Measurements from ENCODE around the gene FARS2. TPM values are rescaled to one million over a fixed set of nuclear protein-coding genes. Genes with fewer than 3 reads are reported as not detected.

The FARS2 gene
- total and polyA plus RNA-seq, 4 experiments from 2014 or later, result 15.6 to 48.4 (median 24.3) TPM

GRCh38 chr6:5622276-5623005 lies 361.1 kb downstream of the FARS2 start:
- no peak for DNase-seq
- Histone ChIP-seq H3K27me3 (ENCODE audit: insufficient read depth, low read length) (no peaks in the 10 kb centered on the region), H3K27ac (ENCODE audit: low read depth, low read length) (no peak overlapping the region), H3K36me3 (ENCODE audit: insufficient read depth, low read length) (no peaks in the 10 kb centered on the region), H3K4me1 (ENCODE audit: insufficient read depth, low read length) (peaks cover 28% of the 10 kb centered on the region), H3K4me3 (ENCODE audit: low read length in 2 of 2) (no peak overlapping the region), H3K9me3 (ENCODE audit: control insufficient read depth in 1 of 2, low read length in 2 of 2) (no peaks in the 10 kb centered on the region)
- no peaks in the 10 kb centered on the region for H3K27me3 Mint-ChIP-seq
- ChIA-PET POLR2A (ENCODE audit: partially characterized antibody) (no interaction called here), CTCF (ENCODE audit: partially characterized antibody) (interaction anchor here (0.9 kb wide), 1 partner anchor 9 kb away, joined by 3 read pairs; no protein-coding TSS in a partner anchor)
- peak overlapping the region in 1 of 7 donors; percentile 64 for H3K27ac Mint-ChIP-seq
- peaks cover 0 to 2% (median 0%) of the 10 kb centered on the region in 8 donors for H3K9me3 Mint-ChIP-seq
- no peak overlapping the region for H3K4me3 Mint-ChIP-seq
- H3K4me1 Mint-ChIP-seq, result peaks cover 37 to 60% (median 48%) of the 10 kb centered on the region in 4 donors
- peaks cover 5 to 19% of the 10 kb centered on the region in 2 donors for H3K36me3 Mint-ChIP-seq
- intact Hi-C loops (cut with micrococcal nuclease), result no loop called here

DNA sequence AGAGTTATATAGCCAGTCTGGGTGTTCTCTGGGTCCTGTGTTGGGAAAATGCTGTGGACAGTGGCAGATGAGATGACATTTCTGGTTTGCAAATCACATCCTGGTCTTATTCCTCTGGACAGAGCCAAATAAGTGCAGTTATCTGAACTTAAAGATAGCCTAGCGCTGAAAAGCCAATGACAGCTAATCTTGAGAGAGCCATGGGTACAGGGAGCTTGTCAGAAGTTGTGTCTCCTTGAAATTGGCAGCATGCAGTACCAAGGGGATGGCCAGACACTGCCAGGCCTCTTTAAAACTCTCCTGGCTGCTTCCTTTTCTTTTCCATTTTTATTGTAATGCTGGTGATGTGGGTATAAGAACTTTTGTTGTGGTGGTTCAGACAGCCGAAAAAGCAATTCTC lies 362.5 kb downstream of the FARS2 start:
- DNase-seq, result no peak
- H3K27me3 ChIP-seq (ENCODE audit: insufficient read depth, low read length), result no peaks in the 10 kb centered on the region
- H3K36me3 ChIP-seq (ENCODE audit: insufficient read depth, low read length), result no peaks in the 10 kb centered on the region
- no peaks in the 10 kb centered on the region for H3K9me3 ChIP-seq (ENCODE audit: control insufficient read depth in 1 of 2, low read length in 2 of 2)
- H3K27ac Mint-ChIP-seq, result peak overlapping the region in 1 of 7 donors; percentile 26
- H3K4me3 ChIP-seq (ENCODE audit: low read length in 2 of 2), result no peak overlapping the region
- peaks cover 27% of the 10 kb centered on the region for H3K4me1 ChIP-seq (ENCODE audit: insufficient read depth, low read length)
- H3K4me1 Mint-ChIP-seq, result peaks cover 35 to 58% (median 45%) of the 10 kb centered on the region in 4 donors
- H3K9me3 Mint-ChIP-seq, result peaks cover 0 to 2% (median 0%) of the 10 kb centered on the region in 8 donors
- ChIA-PET POLR2A (ENCODE audit: partially characterized antibody) (no interaction called here), CTCF (ENCODE audit: partially characterized antibody) (no interaction called here)
- H3K27me3 Mint-ChIP-seq, result no peaks in the 10 kb centered on the region
- intact Hi-C loops (cut with micrococcal nuclease), result no loop called here
- H3K4me3 Mint-ChIP-seq, result no peak overlapping the region
- no peak overlapping the region for H3K27ac ChIP-seq (ENCODE audit: low read depth, low read length)
- H3K36me3 Mint-ChIP-seq, result peaks cover 4 to 23% of the 10 kb centered on the region in 2 donors

DNA sequence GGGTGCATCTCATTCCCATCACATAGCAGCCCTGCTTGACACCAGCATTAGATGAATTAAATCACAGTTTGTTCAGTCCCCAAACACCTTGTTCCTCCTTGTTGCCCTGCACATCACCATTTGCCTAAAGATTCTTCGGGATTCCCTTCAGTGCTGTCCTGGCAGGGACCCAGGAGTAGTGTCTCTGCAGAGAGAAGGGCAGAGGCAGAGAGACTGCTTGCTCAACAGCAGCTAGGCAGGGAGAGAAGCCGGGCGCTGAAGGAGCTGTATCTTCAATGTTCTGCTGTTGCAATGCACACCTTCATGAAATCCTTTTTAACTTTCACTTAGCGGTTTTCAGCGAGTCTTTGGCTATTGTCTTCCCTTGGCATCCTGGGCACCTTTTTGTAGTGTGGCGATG lies 362.9 kb downstream of the FARS2 start:
- Mint-ChIP-seq H3K4me1 (peaks cover 32 to 53% (median 41%) of the 10 kb centered on the region in 4 donors), H3K4me3 (no peak overlapping the region), H3K27me3 (no peaks in the 10 kb centered on the region), H3K27ac (peak overlapping the region in 2 of 7 donors; percentile 26 to 47), H3K9me3 (peaks cover 0 to 2% (median 0%) of the 10 kb centered on the region in 8 donors), H3K36me3 (peaks cover 4 to 25% of the 10 kb centered on the region in 2 donors)
- POLR2A ChIA-PET (ENCODE audit: partially characterized antibody), result no interaction called here
- DNase-seq, result no peak
- Histone ChIP-seq H3K27me3 (ENCODE audit: insufficient read depth, low read length) (no peaks in the 10 kb centered on the region), H3K9me3 (ENCODE audit: control insufficient read depth in 1 of 2, low read length in 2 of 2) (no peaks in the 10 kb centered on the region), H3K4me1 (ENCODE audit: insufficient read depth, low read length) (peaks cover 22% of the 10 kb centered on the region), H3K36me3 (ENCODE audit: insufficient read depth, low read length) (no peaks in the 10 kb centered on the region), H3K27ac (ENCODE audit: low read depth, low read length) (no peak overlapping the region), H3K4me3 (ENCODE audit: low read length in 2 of 2) (no peak overlapping the region)
- CTCF ChIA-PET (ENCODE audit: partially characterized antibody), result no interaction called here
- intact Hi-C loops (cut with micrococcal nuclease), result no loop called here

DNA sequence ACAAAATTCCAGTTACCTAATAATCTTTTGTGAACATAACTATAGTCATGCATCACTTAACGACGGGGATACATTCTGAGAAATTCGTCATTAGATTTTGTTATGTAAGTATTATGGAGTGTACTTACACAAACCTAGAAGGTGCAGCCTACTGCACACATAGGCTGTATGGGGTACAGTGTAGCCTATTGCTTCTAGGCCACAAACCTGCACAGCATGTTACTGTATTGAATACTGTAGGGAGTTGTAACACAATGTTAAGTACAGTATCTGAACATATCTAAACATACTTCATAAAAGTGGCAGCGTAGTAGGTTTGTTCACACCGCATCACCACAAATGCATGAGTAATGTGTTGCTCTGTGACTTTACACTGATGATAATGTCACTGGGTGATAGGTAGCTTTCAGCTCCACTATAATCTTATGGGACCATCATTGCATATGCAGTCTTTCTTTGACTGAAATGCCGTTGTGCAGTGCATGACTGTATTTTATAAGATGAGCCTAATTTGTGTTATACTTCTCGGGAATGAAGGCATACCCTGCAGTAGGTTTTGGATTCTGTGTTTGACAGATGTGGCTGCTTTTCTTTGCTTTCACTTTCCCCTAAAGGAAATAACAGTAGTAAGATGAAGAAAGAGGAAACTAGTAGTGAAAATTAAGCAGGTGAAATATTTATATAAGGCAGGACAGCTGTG lies 365.6 kb downstream of the FARS2 start:
- H3K36me3 Mint-ChIP-seq, result peaks cover 4 to 24% of the 10 kb centered on the region in 2 donors
- no peaks in the 10 kb centered on the region for H3K27me3 Mint-ChIP-seq
- H3K4me3 Mint-ChIP-seq, result peak overlapping the region; percentile 46 to 85 (median 58)
- Histone ChIP-seq H3K27ac (ENCODE audit: low read depth, low read length) (peak overlapping the region; percentile 27), H3K27me3 (ENCODE audit: insufficient read depth, low read length) (no peaks in the 10 kb centered on the region), H3K36me3 (ENCODE audit: insufficient read depth, low read length) (no peaks in the 10 kb centered on the region), H3K4me3 (ENCODE audit: low read length in 2 of 2) (no peak overlapping the region), H3K4me1 (ENCODE audit: insufficient read depth, low read length) (peaks cover 18% of the 10 kb centered on the region), H3K9me3 (ENCODE audit: control insufficient read depth in 1 of 2, low read length in 2 of 2) (no peaks in the 10 kb centered on the region)
- POLR2A ChIA-PET (ENCODE audit: partially characterized antibody), result no interaction called here
- DNase-seq, result peak in 2 of 5 donors; percentile 6 to 24
- intact Hi-C loops (cut with micrococcal nuclease), result loop anchor here (5.0 kb wide), 1 partner anchor 40 kb away; no protein-coding TSS in a partner anchor
- CTCF ChIA-PET (ENCODE audit: partially characterized antibody), result no interaction called here
- peaks cover 25 to 45% (median 33%) of the 10 kb centered on the region in 4 donors for H3K4me1 Mint-ChIP-seq
- H3K27ac Mint-ChIP-seq, result peak overlapping the region; percentile 33 to 91 (median 83)
- H3K9me3 Mint-ChIP-seq, result peaks cover 0 to 2% (median 0%) of the 10 kb centered on the region in 8 donors

GRCh38 chr6:5630636-5631035 lies 369.3 kb downstream of the FARS2 start:
- Mint-ChIP-seq H3K27ac (peak overlapping the region in 1 of 7 donors; percentile 84), H3K4me3 (no peak overlapping the region)
- intact Hi-C loops (cut with micrococcal nuclease), result no loop called here

GRCh38 chr6:5632348-5632935 lies 371.1 kb downstream of the FARS2 start:
- CTCF ChIA-PET (ENCODE audit: partially characterized antibody), result no interaction called here
- DNase-seq, result no peak
- no peak overlapping the region for H3K4me3 ChIP-seq (ENCODE audit: low read length in 2 of 2)
- intact Hi-C loops (cut with micrococcal nuclease), result no loop called here
- H3K36me3 ChIP-seq (ENCODE audit: insufficient read depth, low read length), result no peaks in the 10 kb centered on the region
- H3K4me1 Mint-ChIP-seq, result peaks cover 6 to 9% (median 7%) of the 10 kb centered on the region in 4 donors
- H3K9me3 ChIP-seq (ENCODE audit: control insufficient read depth in 1 of 2, low read length in 2 of 2), result no peaks in the 10 kb centered on the region
- peaks cover 2% of the 10 kb centered on the region for H3K4me1 ChIP-seq (ENCODE audit: insufficient read depth, low read length)
- no peaks in the 10 kb centered on the region for H3K27me3 ChIP-seq (ENCODE audit: insufficient read depth, low read length)
- H3K9me3 Mint-ChIP-seq, result no peaks in the 10 kb centered on the region
- no peak overlapping the region for H3K27ac ChIP-seq (ENCODE audit: low read depth, low read length)
- peaks cover 7 to 30% of the 10 kb centered on the region in 2 donors for H3K36me3 Mint-ChIP-seq
- H3K27me3 Mint-ChIP-seq, result no peaks in the 10 kb centered on the region
- POLR2A ChIA-PET (ENCODE audit: partially characterized antibody), result no interaction called here
- H3K4me3 Mint-ChIP-seq, result no peak overlapping the region
- no peak overlapping the region for H3K27ac Mint-ChIP-seq

More at GRCh38 chr6:5630636-5631035, 369.3 kb downstream of the FARS2 start:
- CTCF ChIA-PET (ENCODE audit: partially characterized antibody), result interaction anchor here (0.9 kb wide), 1 partner anchor 9 kb away, joined by 3 read pairs; no protein-coding TSS in a partner anchor
- Mint-ChIP-seq H3K36me3 (peaks cover 2 to 21% of the 10 kb centered on the region in 2 donors), H3K27me3 (no peaks in the 10 kb centered on the region), H3K4me1 (peaks cover 20 to 26% (median 24%) of the 10 kb centered on the region in 4 donors), H3K9me3 (no peaks in the 10 kb centered on the region)
- no peak for DNase-seq
- Histone ChIP-seq H3K4me1 (ENCODE audit: insufficient read depth, low read length) (peaks cover 18% of the 10 kb centered on the region), H3K9me3 (ENCODE audit: control insufficient read depth in 1 of 2, low read length in 2 of 2) (no peaks in the 10 kb centered on the region), H3K27ac (ENCODE audit: low read depth, low read length) (no peak overlapping the region), H3K36me3 (ENCODE audit: insufficient read depth, low read length) (no peaks in the 10 kb centered on the region), H3K4me3 (ENCODE audit: low read length in 2 of 2) (no peak overlapping the region), H3K27me3 (ENCODE audit: insufficient read depth, low read length) (no peaks in the 10 kb centered on the region)
- POLR2A ChIA-PET (ENCODE audit: partially characterized antibody), result no interaction called here

DNA sequence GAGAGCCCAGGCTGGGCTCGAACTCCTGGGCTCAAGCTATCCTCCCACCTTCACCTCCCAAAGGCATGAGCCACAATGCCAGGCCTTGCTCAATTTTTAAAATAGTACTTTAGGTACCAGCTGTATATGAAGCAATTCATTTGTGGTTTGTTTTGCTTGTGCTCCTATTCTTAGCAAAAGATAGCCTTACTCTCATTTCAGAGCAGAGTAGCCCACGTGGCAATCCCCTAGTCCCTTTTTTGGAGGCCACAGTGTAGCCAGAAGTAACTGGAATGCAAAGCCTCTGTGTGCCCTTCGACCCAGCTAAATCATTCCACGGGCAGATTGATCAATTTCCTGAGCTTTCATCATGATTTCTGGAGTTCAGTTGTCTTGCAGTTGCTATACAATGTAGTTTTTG lies 373.2 kb downstream of the FARS2 start:
- no peaks in the 10 kb centered on the region for H3K27me3 ChIP-seq (ENCODE audit: insufficient read depth, low read length)
- ChIA-PET CTCF (ENCODE audit: partially characterized antibody) (no interaction called here), POLR2A (ENCODE audit: partially characterized antibody) (no interaction called here)
- H3K9me3 Mint-ChIP-seq, result peaks cover 0 to 12% (median 3%) of the 10 kb centered on the region in 8 donors
- H3K9me3 ChIP-seq (ENCODE audit: control insufficient read depth in 1 of 2, low read length in 2 of 2), result no peaks in the 10 kb centered on the region
- H3K36me3 ChIP-seq (ENCODE audit: insufficient read depth, low read length), result no peaks in the 10 kb centered on the region
- H3K36me3 Mint-ChIP-seq, result peaks cover 7 to 37% of the 10 kb centered on the region in 2 donors
- no peak overlapping the region for H3K27ac ChIP-seq (ENCODE audit: low read depth, low read length)
- H3K27me3 Mint-ChIP-seq, result no peaks in the 10 kb centered on the region
- H3K4me1 ChIP-seq (ENCODE audit: insufficient read depth, low read length), result no peaks in the 10 kb centered on the region
- H3K4me3 Mint-ChIP-seq, result no peak overlapping the region
- H3K27ac Mint-ChIP-seq, result peak overlapping the region in 1 of 7 donors; percentile 57
- intact Hi-C loops (cut with micrococcal nuclease), result no loop called here
- H3K4me1 Mint-ChIP-seq, result peaks cover 0 to 6% (median 4%) of the 10 kb centered on the region in 4 donors
- no peak for DNase-seq
- no peak overlapping the region for H3K4me3 ChIP-seq (ENCODE audit: low read length in 2 of 2)
